Measurements from ENCODE around the gene STIM2. TPM values are rescaled to one million over a fixed set of nuclear protein-coding genes. Genes with fewer than 3 reads are reported as not detected.

STIM2 gene
- total RNA-seq, 1 donor from 2014 or later, result 18.4 TPM

DNA sequence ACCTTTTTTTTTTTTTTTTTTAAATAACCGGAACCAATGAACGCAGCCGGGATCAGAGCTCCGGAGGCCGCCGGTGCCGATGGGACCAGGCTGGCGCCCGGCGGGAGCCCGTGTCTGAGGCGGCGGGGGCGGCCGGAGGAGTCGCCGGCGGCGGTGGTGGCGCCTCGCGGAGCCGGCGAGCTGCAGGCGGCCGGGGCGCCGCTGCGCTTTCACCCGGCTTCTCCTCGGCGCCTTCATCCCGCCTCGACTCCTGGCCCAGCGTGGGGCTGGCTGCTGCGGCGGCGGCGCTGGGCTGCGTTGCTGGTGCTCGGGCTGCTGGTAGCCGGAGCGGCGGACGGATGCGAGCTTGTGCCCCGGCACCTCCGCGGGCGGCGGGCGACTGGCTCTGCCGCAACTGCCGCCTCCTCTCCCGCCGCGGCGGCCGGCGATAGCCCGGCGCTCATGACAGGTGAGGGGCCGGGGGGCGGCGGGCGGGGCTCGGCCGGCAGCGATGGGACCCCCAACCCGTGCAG lies 337 bp downstream of the STIM2 start:
- TF ChIP-seq EZH2 (IDR thresholded peaks at IDR 0.05; ENCODE audit: insufficient read depth, low read length), result no peak
- TF ChIP-seq, protein P1, sequence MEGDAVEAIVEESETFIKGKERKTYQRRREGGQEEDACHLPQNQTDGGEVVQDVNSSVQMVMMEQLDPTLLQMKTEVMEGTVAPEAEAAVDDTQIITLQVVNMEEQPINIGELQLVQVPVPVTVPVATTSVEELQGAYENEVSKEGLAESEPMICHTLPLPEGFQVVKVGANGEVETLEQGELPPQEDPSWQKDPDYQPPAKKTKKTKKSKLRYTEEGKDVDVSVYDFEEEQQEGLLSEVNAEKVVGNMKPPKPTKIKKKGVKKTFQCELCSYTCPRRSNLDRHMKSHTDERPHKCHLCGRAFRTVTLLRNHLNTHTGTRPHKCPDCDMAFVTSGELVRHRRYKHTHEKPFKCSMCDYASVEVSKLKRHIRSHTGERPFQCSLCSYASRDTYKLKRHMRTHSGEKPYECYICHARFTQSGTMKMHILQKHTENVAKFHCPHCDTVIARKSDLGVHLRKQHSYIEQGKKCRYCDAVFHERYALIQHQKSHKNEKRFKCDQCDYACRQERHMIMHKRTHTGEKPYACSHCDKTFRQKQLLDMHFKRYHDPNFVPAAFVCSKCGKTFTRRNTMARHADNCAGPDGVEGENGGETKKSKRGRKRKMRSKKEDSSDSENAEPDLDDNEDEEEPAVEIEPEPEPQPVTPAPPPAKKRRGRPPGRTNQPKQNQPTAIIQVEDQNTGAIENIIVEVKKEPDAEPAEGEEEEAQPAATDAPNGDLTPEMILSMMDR (IDR thresholded peaks at IDR 0.05; ENCODE audit: insufficient read depth, low read depth, low read length), result no peak
- peak overlapping the region; percentile 82 for H3K9ac ChIP-seq (ENCODE audit: low read length)
- H3K27ac Mint-ChIP-seq (ENCODE audit: unreplicated experiment), result no peak overlapping the region
- no peaks in the 10 kb centered on the region for H3K27me3 ChIP-seq (ENCODE audit: insufficient read depth, low read length)
- H3K4me1 Mint-ChIP-seq (ENCODE audit: low read depth, unreplicated experiment), result peaks cover 18% of the 10 kb centered on the region
- DNase-seq (ENCODE audit: low read depth), result peak; percentile 41
- peaks cover 44% of the 10 kb centered on the region for H3K79me2 ChIP-seq (ENCODE audit: insufficient read depth, low read length)
- H3K4me1 ChIP-seq (ENCODE audit: insufficient read depth, low read length), result peaks cover 23% of the 10 kb centered on the region
- H3K27ac ChIP-seq (ENCODE audit: low read depth, low read length), result peak overlapping the region; percentile 62
- FAIRE-seq, result no peak
- H3K36me3 Mint-ChIP-seq (ENCODE audit: low read depth, unreplicated experiment), result no peaks in the 10 kb centered on the region
- H3K9me3 Mint-ChIP-seq (ENCODE audit: unreplicated experiment), result no peaks in the 10 kb centered on the region
- peak overlapping the region; percentile 98 for H3K4me2 ChIP-seq (ENCODE audit: low read length)
- peak overlapping the region; percentile 82 for H3K4me3 Mint-ChIP-seq (ENCODE audit: unreplicated experiment)
- no peaks in the 10 kb centered on the region for H3K27me3 Mint-ChIP-seq (ENCODE audit: low read depth, unreplicated experiment)
- no peaks in the 10 kb centered on the region for H3K9me3 ChIP-seq (ENCODE audit: insufficient read depth, low read depth, low read length)
- peak overlapping the region; percentile 55 for H2AFZ ChIP-seq (ENCODE audit: low read depth, low read length)
- H3K36me3 ChIP-seq (ENCODE audit: insufficient read depth, low read length), result no peaks in the 10 kb centered on the region
- H4K20me1 ChIP-seq (ENCODE audit: insufficient read depth, low read length), result peaks cover 15% of the 10 kb centered on the region
- peak overlapping the region; percentile 77 for H3K4me3 ChIP-seq (ENCODE audit: insufficient read depth, low read depth, low read length)

DNA sequence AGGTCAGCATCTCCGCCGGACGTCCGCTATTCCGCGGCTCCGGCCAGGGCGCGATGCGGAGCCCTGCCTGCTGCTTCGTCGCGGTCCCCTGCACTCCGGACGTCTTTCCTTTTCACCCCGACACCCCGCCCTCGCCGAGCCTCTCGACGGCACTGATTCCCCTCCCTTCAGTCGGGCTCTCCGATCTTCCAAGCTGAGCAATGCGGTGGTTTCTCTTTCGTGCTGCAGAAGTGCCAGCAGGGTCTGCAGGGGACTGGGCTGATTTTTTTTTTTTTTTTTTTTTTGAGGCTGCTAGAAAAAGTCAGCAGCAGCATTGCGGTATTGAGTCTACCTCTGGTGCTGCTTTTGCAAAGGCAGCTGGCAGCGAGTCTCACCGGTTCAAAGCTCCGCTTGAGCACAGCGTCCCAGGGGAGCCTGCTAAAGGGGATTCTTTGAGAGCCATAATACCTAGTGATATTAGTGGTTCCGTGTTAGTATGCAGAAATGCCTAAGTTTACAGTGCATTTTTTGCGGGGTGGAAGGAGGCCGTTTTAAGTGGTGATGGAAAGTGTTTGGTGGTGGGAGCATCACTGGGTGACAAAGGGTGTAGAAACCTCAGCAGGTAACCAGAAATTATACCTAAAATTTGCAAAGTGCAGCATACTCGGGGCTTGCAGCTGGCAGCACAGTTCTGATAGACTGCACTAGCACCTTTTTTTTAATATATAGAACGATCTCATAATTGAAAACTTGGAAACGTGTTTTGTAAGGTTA lies 969 bp downstream of the STIM2 start:
- Histone ChIP-seq H3K9ac (ENCODE audit: low read length) (peak overlapping the region; percentile 82), H3K36me3 (ENCODE audit: insufficient read depth, low read length) (no peaks in the 10 kb centered on the region), H3K4me2 (ENCODE audit: low read length) (peak overlapping the region; percentile 98), H3K9me3 (ENCODE audit: insufficient read depth, low read depth, low read length) (no peaks in the 10 kb centered on the region), H4K20me1 (ENCODE audit: insufficient read depth, low read length) (peaks cover 21% of the 10 kb centered on the region), H2AFZ (ENCODE audit: low read depth, low read length) (peak overlapping the region; percentile 55), H3K27me3 (ENCODE audit: insufficient read depth, low read length) (no peaks in the 10 kb centered on the region), H3K4me1 (ENCODE audit: insufficient read depth, low read length) (peaks cover 23% of the 10 kb centered on the region), H3K79me2 (ENCODE audit: insufficient read depth, low read length) (peaks cover 51% of the 10 kb centered on the region), H3K4me3 (ENCODE audit: insufficient read depth, low read depth, low read length) (peak overlapping the region; percentile 77), H3K27ac (ENCODE audit: low read depth, low read length) (peak overlapping the region; percentile 62)
- FAIRE-seq (no peak), DNase-seq (ENCODE audit: low read depth) (peak; percentile 55)
- no peak for TF ChIP-seq EZH2 (IDR thresholded peaks at IDR 0.05; ENCODE audit: insufficient read depth, low read length)
- TF ChIP-seq, protein P1 (IDR thresholded peaks at IDR 0.05; ENCODE audit: insufficient read depth, low read depth, low read length), result no peak
- peaks cover 18% of the 10 kb centered on the region for H3K4me1 Mint-ChIP-seq (ENCODE audit: low read depth, unreplicated experiment)
- H3K27me3 Mint-ChIP-seq (ENCODE audit: low read depth, unreplicated experiment), result no peaks in the 10 kb centered on the region
- peak overlapping the region; percentile 86 for H3K4me3 Mint-ChIP-seq (ENCODE audit: unreplicated experiment)
- peak overlapping the region; percentile 90 for H3K27ac Mint-ChIP-seq (ENCODE audit: unreplicated experiment)
- H3K9me3 Mint-ChIP-seq (ENCODE audit: unreplicated experiment), result no peaks in the 10 kb centered on the region
- no peaks in the 10 kb centered on the region for H3K36me3 Mint-ChIP-seq (ENCODE audit: low read depth, unreplicated experiment)

Data from astrocyte (in vitro differentiated cells and primary cell).